Skeletal muscle cell (primary cell): ENCODE data around the gene ASXL3.
A peak's percentile ranks its signal among the peaks of the same experiment; 100 is the strongest.

Experiments
- DNase-seq: peaks from one replicate; pipeline ENCODE4 v3.0.0-alpha.2; 2010; ENCODE audit warnings: low read depth
- H3K4me3 ChIP-seq: 2 replicates; pipeline ENCODE4 v1.5.1; 2011; ENCODE audit warnings: low read depth, mild to moderate bottlenecking, control low read depth, low read length, moderate library complexity

ASXL3 gene

GRCh38 chr18:33699372-33699771 lies 121.4 kb downstream of the ASXL3 start:
- no peak overlapping the region for H3K4me3 ChIP-seq
- no peak for DNase-seq

- no peak overlapping the region for H3K4me3 ChIP-seq
- DNase-seq = no peak
Observed at GRCh38 chr18:33700513-33700976, 122.5 kb downstream of the ASXL3 start.

GRCh38 chr18:33702625-33703024 lies 124.6 kb downstream of the ASXL3 start:
- no peak overlapping the region for H3K4me3 ChIP-seq
- no peak for DNase-seq

GRCh38 chr18:33706391-33706790 lies 128.4 kb downstream of the ASXL3 start:
- no peak overlapping the region for H3K4me3 ChIP-seq
- no peak for DNase-seq

- no peak for DNase-seq
- no peak overlapping the region for H3K4me3 ChIP-seq
Observed at GRCh38 chr18:33708876-33709275, 130.9 kb downstream of the ASXL3 start.

- H3K4me3 ChIP-seq = no peak overlapping the region
- no peak for DNase-seq
Observed at GRCh38 chr18:33710269-33710668, 132.2 kb downstream of the ASXL3 start.

GRCh38 chr18:33711514-33711913 lies 133.5 kb downstream of the ASXL3 start:
- no peak for DNase-seq
- H3K4me3 ChIP-seq = no peak overlapping the region

- DNase-seq = no peak
- no peak overlapping the region for H3K4me3 ChIP-seq
Observed at GRCh38 chr18:33712719-33713118, 134.7 kb downstream of the ASXL3 start.

- no peak for DNase-seq
- H3K4me3 ChIP-seq = no peak overlapping the region
Observed at GRCh38 chr18:33716061-33716683, 138.2 kb downstream of the ASXL3 start.

- no peak overlapping the region for H3K4me3 ChIP-seq
- DNase-seq = no peak
Observed at GRCh38 chr18:33717339-33717738, 139.3 kb downstream of the ASXL3 start.

- no peak overlapping the region for H3K4me3 ChIP-seq
- peak; percentile 56 for DNase-seq
Observed at GRCh38 chr18:33720133-33720532, 142.1 kb downstream of the ASXL3 start.

- DNase-seq = no peak
- no peak overlapping the region for H3K4me3 ChIP-seq
Observed at GRCh38 chr18:33729556-33729955, 151.5 kb downstream of the ASXL3 start.

GRCh38 chr18:33733376-33733775 lies 155.4 kb downstream of the ASXL3 start:
- DNase-seq = no peak
- no peak overlapping the region for H3K4me3 ChIP-seq

- DNase-seq = no peak
- H3K4me3 ChIP-seq = no peak overlapping the region
Observed at GRCh38 chr18:33735428-33735827, 157.4 kb downstream of the ASXL3 start.

- H3K4me3 ChIP-seq = no peak overlapping the region
- no peak for DNase-seq
Observed at GRCh38 chr18:33741760-33742159, 163.7 kb downstream of the ASXL3 start.

- no peak overlapping the region for H3K4me3 ChIP-seq
- no peak for DNase-seq
Observed at GRCh38 chr18:33744032-33744697, 166.1 kb downstream of the ASXL3 start.

- DNase-seq = no peak
- H3K4me3 ChIP-seq = no peak overlapping the region
Observed at GRCh38 chr18:33745151-33745795, 167.3 kb downstream of the ASXL3 start.

- no peak for DNase-seq
- no peak overlapping the region for H3K4me3 ChIP-seq
Observed at GRCh38 chr18:33745871-33746545, 168.0 kb downstream of the ASXL3 start.

- H3K4me3 ChIP-seq = no peak overlapping the region
- DNase-seq = no peak
Observed at GRCh38 chr18:33749834-33750233, 171.8 kb downstream of the ASXL3 start.

GRCh38 chr18:33750366-33750765 lies 172.3 kb downstream of the ASXL3 start:
- no peak overlapping the region for H3K4me3 ChIP-seq
- DNase-seq = no peak
